Stimulated activated CD8-positive, alpha-beta memory T cell treated with anti-CD3 and anti-CD28 coated beads, Interleukin-7, amount 100 ng/mL, for 1 hour (primary cell): ENCODE measurements around the gene RHOU.

ENCODE experiments used
- DNase-seq, 2 donors: peaks; one replicate each; pipeline ENCODE4 v3.0.0-alpha.2; 2020; ENCODE audit warnings: low read depth in 2 of 2

RHOU gene

DNA sequence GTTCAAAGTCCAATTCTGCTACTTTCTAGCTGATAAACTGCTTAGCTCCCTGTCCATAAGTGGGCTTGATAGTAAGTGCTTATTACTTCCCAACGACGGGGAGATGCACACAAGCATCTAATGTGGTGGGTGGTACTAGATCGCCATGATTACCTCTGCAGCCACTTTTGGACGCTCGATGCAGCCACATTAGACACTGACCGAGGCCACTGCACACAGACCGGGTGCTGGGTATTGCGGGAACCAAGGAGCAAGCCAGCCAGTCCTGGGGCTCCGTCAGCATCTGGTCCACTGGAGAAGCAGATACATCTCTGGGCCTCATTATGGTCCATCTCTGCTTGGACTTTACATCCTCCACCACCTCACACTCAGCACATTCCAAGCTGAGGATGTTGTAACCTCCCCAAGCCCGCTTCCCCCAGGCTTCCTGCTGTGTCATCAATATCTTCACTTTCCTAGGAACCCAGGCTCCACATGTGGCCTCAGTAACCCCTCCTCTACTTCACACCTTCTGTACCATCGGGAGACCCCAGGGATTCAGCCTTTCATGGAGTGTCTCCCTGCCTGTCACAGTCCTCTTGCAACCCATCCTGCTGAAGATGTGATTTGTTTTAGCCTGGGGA is 48.2 kb downstream of the RHOU start:
- no peak for DNase-seq

DNA sequence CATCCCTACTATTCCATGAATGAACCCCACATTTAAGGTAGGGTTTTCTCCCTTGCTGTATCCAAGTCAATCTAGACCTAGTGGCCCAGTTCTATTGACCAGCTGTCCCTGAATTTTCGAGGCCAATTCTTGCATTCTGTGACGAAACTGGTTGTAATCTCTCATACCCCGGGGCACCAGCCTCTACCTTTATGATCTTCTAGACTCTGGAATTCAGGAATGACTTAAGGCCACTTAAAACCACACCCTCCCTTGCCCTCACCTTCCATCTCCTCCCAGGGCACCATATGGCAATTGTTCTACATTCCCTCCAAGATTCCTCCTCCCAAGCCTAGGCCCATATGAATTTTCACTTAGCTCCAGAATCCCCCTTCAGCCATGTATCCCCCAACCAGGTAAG is 48.9 kb downstream of the RHOU start:
- no peak for DNase-seq

DNA sequence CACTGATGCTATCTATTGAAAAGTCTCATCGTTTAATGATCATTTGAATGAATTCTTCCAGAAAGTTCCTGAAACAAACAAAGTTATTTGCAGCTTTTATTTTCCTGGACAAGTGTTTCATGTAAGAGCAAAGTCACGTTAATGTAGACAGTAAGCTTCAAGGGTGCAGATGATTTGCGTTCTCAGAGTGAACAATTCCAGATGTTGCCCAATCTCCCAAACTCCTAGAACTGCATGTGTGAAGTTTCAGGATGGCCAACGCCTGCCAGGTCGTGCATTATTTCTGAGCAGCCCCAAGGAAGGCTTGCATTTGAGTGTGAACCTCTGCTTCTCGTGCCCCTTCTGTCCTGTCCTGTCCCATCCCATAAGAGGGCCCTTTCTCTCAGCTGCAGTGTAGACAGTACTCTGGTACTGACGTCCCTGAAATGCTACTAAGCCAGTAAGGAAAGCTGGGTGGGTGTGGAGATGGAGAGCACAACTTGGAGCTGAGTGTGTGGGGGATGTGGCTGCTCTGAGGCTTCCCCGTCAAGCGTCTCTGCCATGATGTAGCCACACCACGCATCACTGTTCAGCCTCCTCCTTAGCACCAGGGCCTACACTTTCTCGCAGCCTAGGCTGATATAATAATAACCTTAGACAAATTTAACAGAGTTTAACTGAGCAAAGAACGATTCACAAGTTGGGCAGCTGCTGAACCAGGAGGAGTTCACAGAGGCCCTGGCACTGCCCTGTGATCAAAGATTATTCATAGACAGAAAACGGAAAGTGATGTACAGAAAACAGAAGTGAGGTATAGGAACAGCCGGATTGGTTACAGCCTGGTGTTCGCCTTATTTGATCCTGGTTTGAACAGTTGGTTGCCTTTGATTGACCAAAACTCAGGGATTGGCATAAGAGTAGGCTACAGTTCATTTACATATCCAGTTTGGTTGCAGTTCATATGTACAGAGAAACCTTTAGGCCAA is 50.4 kb downstream of the RHOU start:
- no peak for DNase-seq

DNA sequence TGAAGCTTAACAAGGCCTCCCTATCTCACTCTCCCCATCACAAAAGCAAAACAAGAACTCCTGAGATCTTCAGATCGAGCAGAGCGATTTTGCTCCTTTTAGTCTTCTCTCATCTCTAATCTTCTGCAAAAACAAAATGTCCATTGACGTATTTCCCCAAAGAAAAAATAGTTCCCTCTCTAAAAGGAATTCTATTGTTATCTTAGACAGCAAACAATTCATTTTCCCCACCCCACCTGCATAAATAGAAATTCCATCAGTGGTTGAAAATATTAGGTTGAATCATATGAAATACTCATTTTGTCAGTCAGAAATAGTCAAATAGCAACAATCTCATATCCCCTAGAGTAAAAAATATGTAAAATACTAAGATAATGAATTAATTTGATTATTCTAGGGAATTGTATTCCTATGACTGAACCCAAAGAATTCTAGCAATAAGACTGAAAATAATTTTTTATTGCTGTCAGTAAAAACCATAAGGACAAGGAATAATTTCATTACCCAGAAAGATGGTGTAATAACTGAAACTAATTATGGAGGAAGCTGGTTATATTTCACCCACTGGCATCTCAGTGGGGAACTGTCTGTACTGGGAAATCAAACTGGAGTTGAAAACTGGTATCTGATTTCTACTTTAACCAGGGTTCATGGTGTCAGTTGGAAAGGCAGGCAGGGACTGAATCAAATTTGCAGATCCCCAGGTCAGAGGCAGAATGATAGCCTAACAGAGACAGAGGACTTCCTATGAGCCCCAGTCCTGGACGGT is 51.3 kb downstream of the RHOU start:
- DNase-seq: no peak

DNA sequence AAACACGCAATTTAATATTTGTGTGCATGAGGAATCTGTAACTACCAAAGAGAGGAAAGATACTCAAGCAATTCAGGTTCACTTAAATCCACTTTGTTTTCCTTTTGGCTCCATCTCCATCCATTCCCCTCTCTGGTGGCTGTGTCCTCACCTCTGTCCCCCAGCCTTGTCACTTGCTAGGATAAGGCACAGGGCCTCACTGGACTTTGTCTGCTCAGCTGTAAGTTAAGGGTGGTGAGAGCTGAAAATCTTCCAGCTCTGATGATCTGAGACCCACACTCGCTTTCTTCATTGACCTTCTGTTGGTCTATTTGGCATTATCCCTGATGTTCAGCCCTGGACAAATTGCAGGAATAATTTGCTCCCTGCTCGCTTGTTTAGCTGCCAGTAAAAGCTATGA is 56.5 kb downstream of the RHOU start:
- no peak for DNase-seq

DNA sequence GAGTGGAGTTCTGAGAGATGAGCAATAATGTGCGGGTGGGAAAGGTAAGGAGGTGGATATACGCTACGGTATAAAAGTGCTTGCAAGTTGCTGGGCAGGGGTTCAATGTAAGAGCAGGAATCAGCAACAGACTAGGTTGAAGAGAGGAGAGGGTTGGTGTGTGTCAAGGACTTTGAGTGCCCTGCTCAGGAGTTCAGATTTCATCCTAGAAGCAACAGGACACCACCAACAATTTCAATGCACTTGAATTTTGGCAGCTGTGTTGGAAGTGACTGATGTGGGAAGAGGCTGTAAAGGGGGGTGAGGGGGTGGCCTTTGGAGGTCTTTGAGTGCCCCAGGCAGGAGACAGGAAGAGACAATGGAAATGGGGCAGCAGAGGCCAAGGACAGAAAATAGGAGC is 57.3 kb downstream of the RHOU start:
- no peak for DNase-seq

DNA sequence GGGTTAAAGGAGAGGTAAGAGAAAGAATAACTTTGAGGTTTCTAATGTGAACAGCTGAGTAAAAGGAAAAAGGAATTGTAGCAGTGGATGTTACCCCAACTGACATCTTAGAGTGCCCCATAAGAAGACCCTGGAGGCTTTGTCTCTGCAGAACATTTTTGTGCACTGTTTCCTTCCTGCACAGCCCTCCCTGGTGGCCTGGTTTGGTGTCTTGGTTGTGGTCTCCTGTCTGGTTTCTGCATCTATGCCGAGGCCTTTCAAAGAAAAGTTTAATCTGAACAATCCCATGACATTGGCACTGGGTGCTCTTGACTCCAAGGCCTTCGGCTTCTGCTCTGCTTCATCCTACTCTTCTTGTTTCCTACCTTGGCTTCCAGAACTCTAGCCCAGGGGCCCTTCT is 57.8 kb downstream of the RHOU start:
- no peak for DNase-seq

DNA sequence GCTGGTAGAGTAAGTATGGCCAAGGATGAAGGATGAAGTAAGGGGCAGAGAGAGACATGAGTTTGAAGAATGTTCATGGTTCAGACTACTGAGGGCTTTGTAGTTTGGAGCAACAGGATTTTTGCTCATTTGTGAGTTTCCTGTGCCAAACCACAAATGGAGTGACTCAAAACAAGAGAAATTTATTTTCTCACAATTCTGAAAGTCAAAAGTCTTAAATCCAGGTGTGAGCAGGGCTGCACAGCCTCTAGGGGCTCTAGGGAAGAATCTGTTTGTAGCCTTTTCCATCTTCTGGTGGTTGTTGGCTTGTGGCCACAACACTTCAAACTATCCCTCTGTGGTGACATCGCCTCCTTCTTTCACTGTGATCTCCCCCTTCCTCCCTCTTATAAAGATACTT is 58.9 kb downstream of the RHOU start:
- DNase-seq: no peak

DNA sequence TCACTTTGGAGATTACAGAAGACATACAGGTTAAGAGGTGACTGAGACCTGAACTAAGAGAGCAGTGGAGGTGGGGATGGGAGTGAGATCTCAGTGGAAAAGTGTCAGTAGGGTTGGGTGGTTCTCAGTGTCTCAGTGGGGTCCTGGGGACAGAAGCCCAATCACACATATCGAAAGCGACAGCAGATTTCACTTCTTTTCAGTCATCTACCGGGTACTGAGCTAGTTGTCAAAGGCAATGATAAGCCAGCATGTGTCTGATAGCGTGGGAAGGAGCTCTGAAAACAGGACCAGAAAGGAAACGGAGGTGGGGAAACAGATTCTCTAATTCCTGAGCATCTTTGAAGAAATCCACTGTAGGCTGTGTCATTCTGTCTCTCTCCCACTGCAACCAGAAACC is 59.5 kb downstream of the RHOU start:
- DNase-seq: no peak

DNA sequence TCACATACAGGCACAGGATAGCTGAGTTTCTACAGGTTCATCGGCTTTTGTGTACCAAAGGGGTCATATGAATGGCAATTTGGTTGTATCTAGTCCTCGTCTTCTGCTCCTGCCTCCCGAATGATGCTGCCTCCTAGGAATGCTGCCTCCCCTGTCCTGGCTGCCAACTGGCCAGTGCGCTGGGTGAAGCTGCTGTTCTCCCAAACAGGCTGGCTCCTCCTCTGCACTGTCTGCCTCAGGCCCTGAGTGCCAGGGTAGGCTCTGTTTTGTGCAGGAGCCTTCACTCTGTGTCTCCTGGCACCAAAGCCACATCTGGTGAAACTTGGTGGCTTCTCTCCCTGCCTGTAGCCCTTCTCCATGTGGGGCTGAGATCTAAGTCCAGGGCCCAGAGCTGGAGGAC is 60.3 kb downstream of the RHOU start:
- no peak for DNase-seq
